ENCODE data around the gene CELA3A. TPM values are rescaled to one million over a fixed set of nuclear protein-coding genes. Genes with fewer than 3 reads are reported as not detected.

CELA3A gene
- total and polyA plus RNA-seq, 2 of the 13 experiments (the other 11 are each of a cell fraction or from before 2014, with no cell fraction given) = 0.09 TPM; not detected in 1

- TF ChIP-seq, protein P1, sequence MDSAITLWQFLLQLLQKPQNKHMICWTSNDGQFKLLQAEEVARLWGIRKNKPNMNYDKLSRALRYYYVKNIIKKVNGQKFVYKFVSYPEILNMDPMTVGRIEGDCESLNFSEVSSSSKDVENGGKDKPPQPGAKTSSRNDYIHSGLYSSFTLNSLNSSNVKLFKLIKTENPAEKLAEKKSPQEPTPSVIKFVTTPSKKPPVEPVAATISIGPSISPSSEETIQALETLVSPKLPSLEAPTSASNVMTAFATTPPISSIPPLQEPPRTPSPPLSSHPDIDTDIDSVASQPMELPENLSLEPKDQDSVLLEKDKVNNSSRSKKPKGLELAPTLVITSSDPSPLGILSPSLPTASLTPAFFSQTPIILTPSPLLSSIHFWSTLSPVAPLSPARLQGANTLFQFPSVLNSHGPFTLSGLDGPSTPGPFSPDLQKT (CRISPR knock-in tag; IDR thresholded peaks at IDR 0.05; ENCODE audit: borderline replicate concordance) = no peak
- 0 out of 2 replicates have a peak, but pooled peaks have one; percentile 22 for TF ChIP-seq ZNF12 (CRISPR knock-in tag; IDR thresholded peaks at IDR 0.05)
- TF ChIP-seq PLRG1 (conservative IDR thresholded peaks at IDR 0.05) = no peak
- no peak for TF ChIP-seq MBNL3 (CRISPR knock-in tag; conservative IDR thresholded peaks at IDR 0.05)
- TF ChIP-seq ZNF766 (CRISPR knock-in tag; IDR thresholded peaks at IDR 0.05; ENCODE audit: borderline replicate concordance) = no peak
- TF ChIP-seq HHEX (CRISPR knock-in tag; IDR thresholded peaks at IDR 0.05) = no peak
- no peak for TF ChIP-seq MIER2 (CRISPR knock-in tag; IDR thresholded peaks at IDR 0.05)
- no peak for TF ChIP-seq ZNF552 (CRISPR knock-in tag; IDR thresholded peaks at IDR 0.05; ENCODE audit: borderline replicate concordance)
- no peak for TF ChIP-seq GLI4 (CRISPR knock-in tag; IDR thresholded peaks at IDR 0.05; ENCODE audit: borderline replicate concordance)
- 0 out of 2 replicates have a peak, but pooled peaks have one; percentile 22 for TF ChIP-seq SAP130 (CRISPR knock-in tag; IDR thresholded peaks at IDR 0.05; ENCODE audit: low read depth)
- TF ChIP-seq JDP2 (CRISPR knock-in tag; IDR thresholded peaks at IDR 0.05; ENCODE audit: borderline replicate concordance) = no peak
- no peak for TF ChIP-seq ZNF124 (CRISPR knock-in tag; IDR thresholded peaks at IDR 0.05)
- TF ChIP-seq, protein P2, sequence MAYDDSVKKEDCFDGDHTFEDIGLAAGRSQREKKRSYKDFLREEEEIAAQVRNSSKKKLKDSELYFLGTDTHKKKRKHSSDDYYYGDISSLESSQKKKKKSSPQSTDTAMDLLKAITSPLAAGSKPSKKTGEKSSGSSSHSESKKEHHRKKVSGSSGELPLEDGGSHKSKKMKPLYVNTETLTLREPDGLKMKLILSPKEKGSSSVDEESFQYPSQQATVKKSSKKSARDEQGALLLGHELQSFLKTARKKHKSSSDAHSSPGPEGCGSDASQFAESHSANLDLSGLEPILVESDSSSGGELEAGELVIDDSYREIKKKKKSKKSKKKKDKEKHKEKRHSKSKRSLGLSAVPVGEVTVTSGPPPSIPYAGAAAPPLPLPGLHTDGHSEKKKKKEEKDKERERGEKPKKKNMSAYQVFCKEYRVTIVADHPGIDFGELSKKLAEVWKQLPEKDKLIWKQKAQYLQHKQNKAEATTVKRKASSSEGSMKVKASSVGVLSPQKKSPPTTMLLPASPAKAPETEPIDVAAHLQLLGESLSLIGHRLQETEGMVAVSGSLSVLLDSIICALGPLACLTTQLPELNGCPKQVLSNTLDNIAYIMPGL (CRISPR knock-in tag; IDR thresholded peaks at IDR 0.05; ENCODE audit: borderline replicate concordance in 1 of 2, low read depth in 1 of 2) = no peak
- no peak for TF ChIP-seq NFIC (IDR thresholded peaks at IDR 0.05; ENCODE audit: low read length)
- no peak for TF ChIP-seq CENPX (CRISPR knock-in tag; IDR thresholded peaks at IDR 0.05)
- no peak for TF ChIP-seq ZFP36 (IDR thresholded peaks at IDR 0.05; ENCODE audit: borderline replicate concordance, low read depth, low read length, partially characterized antibody)
- TF ChIP-seq CTCF (CRISPR knock-in tag; IDR thresholded peaks at IDR 0.05) = 0 out of 2 replicates have a peak, but pooled peaks have one; percentile 4
- TF ChIP-seq ARID4A (CRISPR knock-in tag; IDR thresholded peaks at IDR 0.05; ENCODE audit: borderline replicate concordance) = no peak
- TF ChIP-seq ZC3H13 (CRISPR knock-in tag; IDR thresholded peaks at IDR 0.05) = no peak
- no peak for TF ChIP-seq ZFYVE20 (CRISPR knock-in tag; IDR thresholded peaks at IDR 0.05; ENCODE audit: borderline replicate concordance, low read depth)
Measured at GRCh38 chr1:21955501-21956281, 45.8 kb upstream of the CELA3A start (continued).
